GM21528 (cell line): Measurements from ENCODE around the gene INSIG1.

Experiments used
- ATAC-seq: cut with Tn5 transposase; IDR thresholded peaks from one replicate; pipeline ENCODE4 v1.9.1; 2021; ENCODE audit warnings: mild to moderate bottlenecking, moderate library complexity; ENCODE audit not compliant: unreplicated experiment, low FRiP score

Gene INSIG1

DNA sequence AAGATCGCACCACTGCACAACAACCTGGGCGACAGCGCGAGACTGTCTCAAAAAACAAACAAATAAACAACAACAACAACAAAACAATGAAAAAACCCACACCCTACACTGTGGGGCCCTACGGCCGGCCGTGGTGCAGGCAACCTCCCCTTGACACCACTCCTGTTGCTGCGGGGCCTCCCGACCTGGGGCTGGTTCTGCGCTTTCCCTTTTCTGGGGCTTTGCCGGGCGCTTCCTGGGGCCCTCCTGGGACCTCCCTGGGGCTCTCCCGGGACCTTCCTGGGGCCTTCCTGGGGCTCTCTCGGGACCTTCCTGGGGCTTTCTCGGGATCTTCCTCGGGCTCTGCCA, 46.6 kb downstream of the INSIG1 start:
- ATAC-seq, result peak; percentile 34

DNA sequence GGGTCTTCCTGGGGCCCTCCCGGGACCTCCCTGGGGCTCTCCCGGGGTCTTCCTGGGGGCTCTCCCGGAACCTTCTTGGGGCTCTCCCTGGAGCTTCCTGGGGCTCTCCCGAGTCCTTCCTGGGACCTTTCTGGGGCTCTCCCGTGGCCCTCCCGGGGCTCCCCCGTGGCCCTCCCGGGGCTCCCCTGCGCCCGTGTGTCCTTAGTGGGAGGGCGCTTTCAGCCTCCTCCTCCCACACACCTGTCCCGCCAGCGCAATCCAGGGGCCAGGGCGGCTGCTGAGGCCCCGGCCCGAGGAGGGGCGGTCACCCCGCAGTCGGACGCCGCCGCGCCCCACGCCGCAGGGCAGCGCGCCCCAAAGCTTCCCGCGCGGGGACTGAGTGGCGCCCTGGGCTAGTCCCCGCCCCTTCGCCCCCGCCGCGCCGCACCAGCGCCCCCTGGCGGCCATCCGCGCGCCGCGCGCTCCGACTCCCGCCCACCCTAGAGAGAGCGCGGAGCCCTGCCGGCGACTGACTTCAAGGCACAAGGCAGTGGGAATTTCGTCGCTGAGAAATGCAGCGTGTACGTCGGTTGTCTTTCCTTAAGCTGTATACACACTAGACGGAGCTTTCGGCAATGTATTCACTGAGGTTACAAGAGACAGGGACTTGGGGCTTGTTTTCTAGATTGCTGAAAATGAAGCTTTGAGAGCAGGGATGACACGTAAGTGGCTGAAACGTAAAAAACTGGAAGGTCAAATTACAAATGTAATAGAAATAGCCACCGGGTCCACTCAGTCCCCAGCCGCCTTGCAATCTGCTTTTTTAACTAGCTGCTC, 47.1 kb downstream of the INSIG1 start:
- peak; percentile 88 for ATAC-seq

DNA sequence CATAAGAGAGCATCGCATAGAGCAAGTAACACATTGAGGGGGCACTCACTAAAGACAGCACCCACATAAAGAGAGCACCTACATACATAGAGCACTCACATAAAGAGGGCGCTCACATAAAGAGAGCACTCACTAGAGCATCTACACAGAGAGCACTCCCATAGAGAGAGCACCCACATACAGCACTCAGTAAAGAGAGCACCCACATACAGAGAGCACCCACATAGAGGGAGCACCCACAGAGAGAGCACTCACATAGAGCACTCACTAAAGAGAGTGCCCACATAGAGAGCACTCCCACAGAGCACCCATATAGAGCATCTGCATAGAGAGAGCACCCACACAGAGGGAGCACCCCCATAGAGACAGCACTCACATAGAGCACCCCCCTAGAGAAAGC, 47.8 kb downstream of the INSIG1 start:
- ATAC-seq, result no peak

DNA sequence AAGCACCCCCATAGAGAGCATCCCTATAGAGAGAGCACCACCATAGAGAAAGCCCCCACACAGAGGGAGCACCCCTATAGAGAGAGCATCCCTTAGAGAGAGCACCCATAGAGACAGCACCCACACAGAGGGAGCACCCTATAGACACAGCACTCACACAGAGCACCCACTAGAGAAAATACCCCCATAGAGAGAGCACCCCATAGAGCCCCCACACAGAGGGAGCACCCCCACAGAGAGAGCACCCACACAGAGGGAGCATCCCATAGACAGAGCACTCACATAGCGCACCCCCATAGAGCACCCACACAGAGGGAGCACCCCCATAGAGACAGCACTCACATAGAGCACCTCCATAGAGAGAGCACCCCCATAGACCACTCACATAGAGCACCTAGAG, 48.6 kb downstream of the INSIG1 start:
- ATAC-seq, result no peak

DNA sequence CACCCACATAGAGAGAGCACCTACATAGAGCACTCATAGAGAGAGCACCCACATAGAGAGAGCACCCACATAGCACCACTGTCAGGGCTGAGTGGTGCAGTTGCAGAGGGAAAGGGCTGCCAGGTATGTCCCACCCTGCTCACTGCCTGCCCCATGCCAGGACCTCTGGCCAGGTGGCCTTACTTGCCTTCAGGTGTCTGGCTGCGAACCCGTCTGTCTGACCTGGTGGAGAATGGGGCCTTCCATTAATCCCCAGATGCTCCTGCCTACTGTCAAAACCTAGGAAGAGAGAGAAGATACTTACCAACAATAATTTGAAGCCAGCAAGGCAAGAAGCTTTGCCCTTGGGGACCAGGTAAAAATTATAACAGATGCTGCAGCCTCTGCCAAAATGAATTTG, 51.1 kb downstream of the INSIG1 start:
- no peak for ATAC-seq

DNA sequence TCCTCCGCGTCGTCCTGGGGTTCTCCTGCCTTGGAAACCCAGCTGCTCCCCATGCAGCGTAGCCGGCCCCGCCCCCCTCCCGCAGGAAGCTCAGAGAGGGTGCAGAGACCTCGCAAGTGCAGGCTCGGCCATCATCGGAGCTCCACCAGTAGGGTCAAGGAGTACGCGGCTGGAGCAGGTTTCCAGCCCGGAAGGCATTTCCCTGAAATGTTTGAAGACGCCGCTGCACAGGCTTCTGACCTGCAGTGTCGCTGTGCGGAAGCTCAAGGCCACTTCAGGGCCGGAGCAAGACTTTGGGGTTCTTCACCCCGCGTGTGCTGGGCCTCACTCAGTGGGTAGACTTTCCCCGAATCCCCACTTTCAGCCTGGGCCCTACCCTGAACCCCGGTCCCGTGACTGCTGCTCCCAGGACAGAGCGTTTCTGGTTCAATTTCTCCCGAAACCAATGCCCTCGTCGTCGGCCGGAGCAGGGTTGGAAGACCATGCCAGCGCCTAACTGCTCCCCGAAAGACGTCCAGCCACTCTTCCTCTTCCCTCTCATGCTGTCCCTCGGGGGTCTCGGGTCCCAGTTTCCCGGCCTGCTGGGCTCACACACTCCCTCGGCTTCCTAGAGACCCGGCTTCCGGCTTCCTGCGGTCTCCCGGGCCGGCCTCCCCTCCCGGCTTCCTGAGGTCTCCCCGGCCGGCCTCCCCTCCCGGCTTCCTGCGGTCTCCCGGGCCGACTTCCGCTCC, 52.1 kb downstream of the INSIG1 start:
- no peak for ATAC-seq

DNA sequence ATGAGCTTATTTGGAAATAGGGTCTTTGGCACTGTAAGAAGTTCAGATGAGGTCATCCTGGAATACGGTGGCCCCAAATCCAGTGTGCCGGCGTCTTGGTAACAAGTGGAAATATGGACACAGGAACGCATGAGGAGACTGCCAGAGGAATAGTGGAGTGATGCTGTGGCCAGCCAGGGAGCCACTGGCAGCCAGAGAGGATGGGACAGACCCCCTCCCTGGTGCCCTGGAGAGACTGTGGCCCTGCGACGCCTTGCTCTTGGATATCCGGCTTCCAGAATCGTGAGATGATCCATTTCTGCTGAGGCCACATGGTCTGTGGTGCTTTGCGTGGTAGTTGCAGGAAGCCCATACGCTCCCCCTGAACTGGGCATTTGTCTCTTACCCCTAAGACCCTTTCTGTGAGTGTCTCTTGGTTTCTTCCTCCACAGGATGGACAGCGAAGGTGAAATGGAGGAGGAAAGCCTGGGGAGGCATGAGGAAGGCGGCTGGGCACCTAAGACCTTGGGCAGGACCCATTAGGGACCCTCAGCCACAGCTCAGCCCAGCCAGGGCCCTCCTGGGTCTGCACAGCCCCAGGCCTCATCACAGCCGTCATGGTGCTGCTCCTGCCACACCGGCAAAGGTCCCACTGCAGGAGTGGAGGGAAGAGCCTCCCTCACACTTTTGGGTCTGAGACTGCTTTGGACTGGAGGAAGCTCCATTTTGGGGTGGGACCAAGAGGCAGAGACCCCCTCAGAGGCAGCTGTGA, 53.6 kb downstream of the INSIG1 start:
- no peak for ATAC-seq

DNA sequence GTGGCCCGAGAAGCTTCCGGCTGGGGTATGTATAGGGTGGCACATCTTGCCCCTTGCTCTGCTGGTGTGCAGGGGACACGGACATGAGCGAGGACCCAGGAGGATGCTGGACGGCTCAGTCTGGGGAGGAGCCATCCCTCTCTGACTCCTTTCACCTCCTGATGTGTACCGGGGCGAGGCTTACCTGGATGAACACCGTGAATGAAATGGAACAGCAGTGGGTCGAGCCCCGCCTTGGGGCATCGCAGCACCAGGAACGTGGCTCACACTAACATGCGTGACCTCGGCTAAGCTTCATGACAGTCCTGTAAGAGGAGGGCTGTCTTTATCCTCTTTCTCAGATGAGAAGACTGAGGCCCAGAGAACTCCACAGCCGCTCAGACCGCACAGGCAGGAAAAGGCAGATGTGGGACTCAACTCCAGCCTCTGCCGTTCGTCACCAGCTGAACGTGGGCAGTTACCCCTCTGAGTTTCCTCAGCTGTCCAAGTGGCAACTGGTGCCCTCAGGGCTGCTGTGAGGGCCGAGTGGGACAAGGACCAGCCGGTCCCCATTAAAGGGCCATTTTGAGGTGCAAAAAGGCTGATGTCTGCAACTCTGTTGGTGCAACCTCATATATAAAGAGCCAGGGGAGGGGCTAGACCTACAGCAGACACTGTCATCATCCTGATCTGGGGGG, 54.5 kb downstream of the INSIG1 start:
- ATAC-seq, result no peak

DNA sequence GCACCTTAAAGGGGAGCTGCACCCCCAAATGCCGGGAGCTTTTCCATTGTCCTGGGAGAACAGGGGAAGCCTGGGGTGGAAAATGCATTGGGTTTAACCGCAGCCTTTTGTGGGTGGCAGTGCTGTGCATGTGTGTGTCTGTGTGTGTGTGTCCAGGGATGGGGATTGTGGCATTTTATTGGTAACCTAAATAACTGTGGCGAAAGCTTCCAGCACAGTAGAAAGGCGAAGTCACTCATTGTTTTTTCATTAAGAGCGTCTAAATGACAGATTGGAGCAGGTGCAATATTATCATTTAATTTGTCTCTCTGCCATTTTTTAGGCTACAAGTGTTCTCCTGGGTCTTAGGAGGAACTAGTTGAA, 55.1 kb downstream of the INSIG1 start:
- no peak for ATAC-seq

DNA sequence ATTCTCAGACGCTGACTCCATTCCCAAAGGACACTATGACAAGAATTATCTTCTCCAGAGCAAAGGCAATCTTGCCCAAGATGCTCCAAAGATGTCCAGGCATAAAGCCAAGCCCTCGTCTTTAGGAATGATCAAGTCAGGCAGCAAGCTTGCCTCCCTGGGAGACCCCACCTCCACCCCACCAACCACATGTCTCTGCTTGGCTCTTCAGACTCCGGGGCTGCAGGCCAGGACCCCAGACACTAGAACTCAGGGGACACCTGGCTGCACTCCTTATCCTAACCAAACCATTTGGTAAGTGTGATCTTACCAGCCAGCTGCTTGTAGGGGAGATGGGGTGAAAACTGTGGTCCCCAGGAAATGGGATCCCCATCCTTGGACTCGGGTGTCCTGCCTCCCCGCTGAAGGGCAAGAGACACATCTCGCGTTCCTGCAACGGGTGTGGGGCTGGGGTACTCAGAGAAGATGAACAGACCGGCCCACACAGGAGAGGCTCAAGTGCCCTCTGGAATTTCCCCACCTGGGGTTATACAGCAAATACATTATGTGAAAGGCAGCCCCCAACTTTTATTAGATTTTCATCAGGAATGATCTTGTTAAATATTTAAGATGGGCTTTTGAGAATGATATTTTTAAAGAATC, 55.7 kb downstream of the INSIG1 start:
- ATAC-seq, result no peak

DNA sequence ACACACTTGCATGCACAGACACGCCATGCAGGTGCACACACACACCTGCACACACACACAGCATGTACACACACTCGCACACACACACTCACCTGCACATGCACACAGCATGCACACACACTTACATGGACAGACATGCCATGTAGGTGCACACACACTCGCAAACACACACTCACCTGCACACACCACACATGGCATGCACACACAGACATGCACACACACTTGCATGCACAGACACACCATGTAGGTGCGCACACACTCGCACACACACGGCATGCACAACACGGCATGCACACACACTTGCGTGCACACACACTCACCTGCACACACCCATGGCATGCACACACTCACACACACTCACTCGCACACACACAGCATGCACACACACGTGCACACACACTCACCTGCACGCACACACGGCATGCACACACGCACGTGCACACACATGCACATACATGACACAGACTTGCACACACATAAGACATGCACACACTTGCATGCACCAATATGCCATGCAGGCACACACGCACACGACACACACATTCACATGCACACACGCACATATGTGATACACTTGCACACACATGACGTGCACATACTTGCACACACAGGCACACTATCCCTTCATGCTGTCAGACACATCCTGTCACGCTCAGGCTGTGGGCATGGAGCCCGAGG, 56.8 kb downstream of the INSIG1 start:
- no peak for ATAC-seq

DNA sequence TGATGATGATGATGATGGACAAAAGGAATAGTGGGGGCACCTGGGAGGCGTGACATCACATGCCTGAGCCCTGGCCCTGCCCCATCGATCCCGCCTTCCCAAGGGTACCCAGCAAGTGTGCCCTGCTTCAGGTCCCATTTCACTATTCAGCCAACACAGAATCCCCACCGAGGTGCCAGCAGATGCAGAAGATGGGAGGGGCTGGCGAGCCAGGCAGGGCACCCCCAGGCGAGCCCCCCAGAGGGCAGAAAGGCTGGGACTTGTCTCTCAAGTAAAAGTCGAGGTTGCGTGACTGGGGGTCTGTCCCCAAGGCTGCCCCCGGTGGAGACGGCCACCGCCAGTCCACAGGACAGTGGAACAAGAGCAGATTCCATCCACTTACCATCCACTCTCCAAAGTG, 57.5 kb downstream of the INSIG1 start:
- no peak for ATAC-seq

DNA sequence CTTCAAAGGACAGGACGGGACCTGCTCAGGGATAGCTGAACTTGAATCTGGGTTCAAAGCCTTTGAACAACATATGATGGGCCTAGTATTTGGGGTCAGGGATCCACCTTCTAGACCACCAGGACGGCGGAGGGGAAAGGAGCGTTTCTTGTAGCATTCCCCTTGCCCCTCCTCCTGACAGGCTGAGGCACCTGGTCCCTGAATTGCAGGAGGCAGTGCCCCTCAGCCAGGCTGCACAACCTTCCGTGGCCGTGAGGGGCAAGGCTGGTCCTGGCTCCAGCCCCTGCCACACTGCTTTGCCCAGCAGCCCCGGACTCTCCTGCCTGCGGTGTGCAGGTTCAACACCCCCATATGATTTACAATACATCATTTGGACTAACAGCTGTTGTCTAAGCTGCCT, 58.1 kb downstream of the INSIG1 start:
- ATAC-seq, result no peak

DNA sequence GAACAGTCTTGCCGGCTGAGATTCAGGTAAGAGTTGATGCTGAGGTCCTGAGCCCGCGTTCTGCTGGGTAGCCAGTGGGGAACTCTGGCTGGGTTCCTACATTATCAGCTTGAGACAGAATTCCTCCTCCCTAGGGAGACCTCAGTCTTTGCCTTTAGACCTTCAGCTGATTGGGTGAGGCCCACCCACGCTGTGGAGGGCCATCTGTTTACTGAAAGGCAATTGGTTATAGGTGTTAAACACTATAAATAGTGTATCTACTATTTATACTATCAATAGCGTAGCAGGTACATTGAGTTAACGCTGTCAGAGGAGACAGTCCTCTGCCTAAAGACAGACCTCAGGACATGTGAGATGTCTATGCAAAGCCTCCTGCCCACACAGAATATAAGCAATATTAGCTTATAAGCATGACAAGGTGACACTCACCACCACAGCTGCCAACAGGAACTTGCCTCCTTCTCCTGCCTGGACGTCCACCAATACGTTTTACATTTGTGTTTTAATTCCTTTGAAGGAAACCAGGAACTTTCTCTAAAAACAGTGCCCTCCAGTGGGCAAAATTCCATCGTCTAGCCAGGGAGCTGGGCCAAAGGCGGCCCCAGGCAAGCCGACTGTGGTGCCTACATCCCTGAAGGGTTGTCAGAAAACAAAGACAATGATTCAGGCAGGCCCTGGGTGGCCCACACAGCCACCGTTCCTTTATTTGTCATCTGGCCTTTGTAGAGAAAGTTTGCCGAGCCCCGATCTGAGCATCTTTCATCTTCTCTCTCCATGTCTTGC, 58.8 kb downstream of the INSIG1 start:
- no peak for ATAC-seq

DNA sequence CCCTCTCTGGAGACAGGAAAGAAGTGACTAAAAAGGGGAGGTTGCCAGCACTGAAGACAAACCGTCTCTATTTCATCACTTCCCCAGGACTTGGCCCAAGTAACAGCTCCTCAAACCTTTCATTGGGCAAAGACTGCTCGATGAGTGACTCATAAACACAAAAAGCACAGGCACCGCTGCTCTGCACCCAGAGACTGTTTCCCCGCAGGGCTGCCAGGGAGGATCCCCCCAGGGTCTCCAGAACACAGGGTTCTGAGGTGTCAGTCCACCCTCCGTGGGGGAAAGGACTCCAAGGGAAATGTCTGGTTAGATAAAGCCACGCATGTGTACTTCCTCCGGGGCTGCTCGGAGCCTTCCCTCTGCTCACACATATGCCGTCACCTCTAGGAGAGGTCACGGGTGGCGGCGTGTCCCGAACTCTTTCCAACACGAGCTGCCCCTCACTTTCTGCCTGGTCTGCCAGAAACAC, 59.9 kb downstream of the INSIG1 start:
- ATAC-seq, result no peak

DNA sequence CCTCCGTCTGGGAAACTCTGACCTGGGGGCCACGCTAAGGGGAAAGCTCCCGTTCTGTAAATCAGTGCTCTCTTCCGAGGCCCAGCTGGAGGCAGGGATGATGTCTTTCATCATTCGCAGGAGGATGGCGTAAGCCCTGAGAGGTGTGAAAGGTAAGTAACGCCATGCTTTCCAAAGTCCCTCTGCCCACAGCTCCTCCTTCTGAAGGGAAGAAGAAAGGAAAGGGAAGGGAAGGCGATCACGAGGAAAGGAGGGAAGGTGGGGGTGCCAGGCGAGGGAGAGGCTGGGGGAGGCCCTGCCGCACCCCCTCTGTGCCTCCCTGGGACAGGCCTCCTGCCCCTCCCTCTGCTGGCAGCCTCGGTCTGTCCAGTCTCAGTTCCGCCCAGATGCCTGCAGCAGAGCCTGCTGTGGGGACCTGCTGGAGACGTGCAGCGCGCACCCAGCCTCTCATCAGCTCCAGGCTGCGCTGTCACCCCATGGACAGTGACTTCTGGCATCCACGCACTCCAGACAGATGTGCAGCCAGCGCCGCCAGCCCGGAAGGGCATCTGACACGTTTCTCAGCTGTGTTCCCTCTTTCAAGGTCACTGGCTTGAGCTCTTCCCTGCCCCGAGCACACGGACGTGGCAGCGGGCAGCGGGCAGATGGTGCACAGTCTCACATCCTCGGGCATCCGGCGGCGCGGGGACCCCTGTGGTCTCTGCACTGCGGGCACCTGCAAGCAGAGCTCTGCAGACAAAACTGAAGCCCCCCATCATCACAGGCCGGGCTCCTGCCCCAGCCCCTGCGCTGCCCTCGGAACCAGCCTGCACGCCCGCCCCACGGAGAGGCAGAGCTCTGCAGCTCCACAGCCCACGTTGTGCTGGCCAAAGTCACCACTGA, 60.6 kb downstream of the INSIG1 start:
- ATAC-seq, result no peak

DNA sequence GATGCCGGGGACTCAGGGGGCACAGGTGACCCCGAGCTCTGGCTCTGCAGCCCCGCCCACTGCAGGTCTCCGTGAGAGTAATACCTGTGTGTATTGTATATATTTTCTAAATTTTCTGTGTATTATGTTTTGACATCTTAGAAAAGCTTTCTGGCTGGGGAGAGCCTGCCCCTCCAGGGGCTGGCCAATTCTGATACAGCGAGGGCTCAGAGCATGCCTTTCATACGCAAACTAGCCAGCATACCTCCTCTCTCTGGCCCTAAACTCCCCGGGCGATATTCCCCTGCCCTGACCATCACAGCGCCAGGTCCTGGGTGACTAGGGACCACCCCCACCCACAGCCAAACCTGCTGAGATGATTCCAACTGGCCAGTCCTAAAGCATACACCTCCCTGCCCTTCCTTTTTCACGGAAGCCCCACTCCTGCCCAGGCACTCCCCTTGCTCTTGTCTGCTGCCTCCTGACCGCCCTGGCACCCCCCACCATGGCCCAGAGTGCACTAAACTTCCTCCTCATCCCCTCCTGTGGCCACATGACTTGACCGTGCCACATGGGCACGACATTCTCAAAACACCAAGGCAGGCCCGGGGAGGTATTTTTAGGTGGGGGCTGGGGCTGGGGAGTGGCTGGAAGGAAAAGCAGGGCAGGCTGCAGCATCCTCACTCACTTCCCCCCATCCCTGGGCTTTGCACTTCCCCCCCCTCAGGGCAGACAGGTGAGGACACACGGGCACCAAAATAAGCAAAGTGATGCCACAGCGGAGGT, 61.5 kb downstream of the INSIG1 start:
- no peak for ATAC-seq
